NCI-H510A treated with DMSO at 0.1 percent for 48 hours (cell line): ENCODE results near the gene TMEM63A.
A peak's percentile ranks its signal among the peaks of the same experiment; 100 is the strongest.

Experiments used
- DNase-seq: peaks from one replicate; lab custom pipeline; 2025; lab: John Stamatoyannopoulos, UW

The TMEM63A gene

DNA sequence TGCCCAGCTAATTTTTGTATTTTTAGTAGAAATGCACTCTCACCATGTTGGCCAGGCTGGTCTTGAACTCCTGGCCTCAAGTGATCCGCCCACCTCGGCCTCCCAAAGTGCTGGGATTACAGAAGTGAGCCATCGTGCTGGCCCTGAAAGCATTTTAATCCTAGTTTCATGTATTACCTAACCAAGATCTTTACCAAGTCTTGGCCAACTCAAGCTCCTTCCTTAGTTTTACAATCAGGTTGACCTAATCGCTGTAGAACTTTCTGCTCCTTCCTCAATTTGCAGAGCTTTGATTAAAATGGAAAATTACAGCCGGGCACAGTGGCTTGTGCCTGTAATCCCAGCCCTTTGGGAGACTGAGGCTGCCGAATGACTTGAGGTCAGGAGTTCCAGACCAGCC, 3.2 kb upstream of the TMEM63A start:
- no peak for DNase-seq

GRCh38 chr1:225883616-225884265, 1.6 kb upstream of the TMEM63A start:
- DNase-seq, result no peak

- peak; percentile 18 for DNase-seq
These were observed 775 bp upstream of the TMEM63A start for GRCh38 chr1:225882694-225883615.

DNA sequence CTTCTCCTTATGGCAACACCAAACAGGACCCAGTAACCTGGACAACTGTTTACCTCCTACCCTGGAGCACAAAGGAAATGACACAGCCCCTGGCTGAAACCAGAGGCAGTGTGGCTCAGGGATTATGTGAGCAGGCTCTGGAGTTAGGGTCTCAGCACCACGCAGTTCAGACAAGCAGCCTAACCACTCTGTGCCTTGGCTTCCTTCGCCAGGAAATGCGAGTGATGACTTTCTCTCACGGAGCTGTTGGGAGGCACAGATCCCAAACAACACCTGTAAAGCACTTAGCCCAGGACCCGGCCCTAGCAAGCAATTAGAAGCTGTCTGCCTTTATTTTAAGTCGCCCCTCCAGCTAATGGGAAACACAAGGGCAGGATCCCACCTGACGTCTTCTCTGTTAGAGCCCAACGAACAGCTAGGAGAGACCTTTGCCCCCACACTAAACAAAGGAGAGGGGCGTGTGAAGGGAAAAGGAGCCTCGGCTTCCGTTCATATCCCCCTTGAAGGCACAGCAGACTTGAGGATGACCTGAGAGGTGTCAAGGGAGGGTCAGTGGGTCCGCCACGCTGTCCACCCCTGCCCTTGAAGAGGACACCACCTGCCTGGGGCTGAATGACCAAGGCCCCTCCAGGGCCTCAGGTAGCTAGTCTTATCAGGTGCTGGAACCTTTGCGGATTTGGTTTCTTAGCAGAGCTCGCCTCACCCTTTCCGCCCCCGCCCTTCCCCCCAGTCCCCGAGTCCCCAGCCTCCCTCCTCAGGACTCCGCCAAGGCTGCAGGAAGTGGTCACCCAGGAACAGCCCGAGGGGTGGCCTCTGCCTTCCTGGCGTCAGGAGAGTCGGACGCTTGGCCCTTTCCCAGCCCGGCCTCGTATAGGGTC, 860 bp downstream of the TMEM63A start:
- DNase-seq, result no peak

DNA sequence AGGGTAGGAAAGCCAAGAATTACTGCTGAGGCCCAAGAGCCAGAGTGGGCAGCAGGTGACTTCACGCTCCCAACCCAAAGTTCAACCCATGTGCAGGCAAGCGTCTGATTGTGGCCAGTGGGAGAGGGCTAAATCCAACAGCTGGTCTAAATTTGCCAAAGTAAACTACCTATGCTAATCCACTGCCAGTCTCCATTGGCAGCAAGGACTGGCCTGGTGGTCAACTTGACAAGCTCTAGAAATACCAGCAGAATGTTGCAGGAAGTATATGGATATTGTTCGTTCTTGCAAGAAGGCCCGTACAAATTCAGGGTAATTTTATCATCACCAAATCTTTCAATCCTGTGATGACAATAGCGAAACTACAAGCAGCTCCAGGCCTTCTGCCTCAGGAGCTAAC, 1.5 kb downstream of the TMEM63A start:
- DNase-seq, result no peak

- DNase-seq, result peak; percentile 43
These were observed 2.0 kb downstream of the TMEM63A start for GRCh38 chr1:225880222-225880588.

GRCh38 chr1:225879521-225880221, 2.5 kb downstream of the TMEM63A start:
- DNase-seq, result peak; percentile 84

DNA sequence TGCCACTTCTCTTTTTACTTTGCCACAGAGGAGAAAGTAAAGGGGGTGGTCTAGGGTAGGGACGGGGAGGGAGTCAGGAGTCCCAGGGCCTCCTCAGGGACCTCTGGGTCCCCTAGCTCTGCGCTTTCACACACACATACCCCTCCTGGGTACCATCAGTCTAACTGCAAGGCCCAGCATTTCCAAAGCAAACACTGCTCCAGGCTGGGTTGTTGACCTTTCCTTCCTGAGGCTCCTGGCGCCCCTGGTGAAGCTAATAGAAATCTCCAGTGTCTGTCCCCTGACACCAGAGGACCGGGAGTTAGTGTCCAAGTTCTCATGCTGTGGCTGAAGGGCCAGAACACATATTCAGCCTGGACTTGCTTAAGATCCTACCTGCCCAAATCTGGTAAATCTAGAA, 3.9 kb downstream of the TMEM63A start:
- peak; percentile 19 for DNase-seq

DNA sequence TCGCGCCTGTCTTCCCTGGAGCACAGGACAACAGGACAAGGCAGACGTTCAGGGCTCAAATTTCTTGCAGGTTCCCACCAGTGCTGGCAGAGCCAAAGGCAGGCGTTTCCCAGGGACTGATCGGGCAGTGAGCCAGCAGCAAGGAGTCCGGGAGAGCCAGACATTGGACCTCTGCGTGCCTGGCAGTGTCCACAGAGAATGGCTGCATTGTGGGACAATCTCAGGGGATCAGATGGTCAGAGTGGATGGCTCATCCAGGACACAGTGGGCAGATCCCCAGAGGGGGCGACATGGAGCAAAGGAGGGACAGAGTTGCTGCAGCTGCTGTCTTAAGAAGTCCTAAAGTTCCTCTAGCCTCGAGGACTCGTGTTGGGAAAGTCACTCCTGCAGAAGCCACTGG, 4.6 kb downstream of the TMEM63A start:
- no peak for DNase-seq

- DNase-seq, result no peak
These were observed 5.2 kb downstream of the TMEM63A start for GRCh38 chr1:225876900-225877510.

DNA sequence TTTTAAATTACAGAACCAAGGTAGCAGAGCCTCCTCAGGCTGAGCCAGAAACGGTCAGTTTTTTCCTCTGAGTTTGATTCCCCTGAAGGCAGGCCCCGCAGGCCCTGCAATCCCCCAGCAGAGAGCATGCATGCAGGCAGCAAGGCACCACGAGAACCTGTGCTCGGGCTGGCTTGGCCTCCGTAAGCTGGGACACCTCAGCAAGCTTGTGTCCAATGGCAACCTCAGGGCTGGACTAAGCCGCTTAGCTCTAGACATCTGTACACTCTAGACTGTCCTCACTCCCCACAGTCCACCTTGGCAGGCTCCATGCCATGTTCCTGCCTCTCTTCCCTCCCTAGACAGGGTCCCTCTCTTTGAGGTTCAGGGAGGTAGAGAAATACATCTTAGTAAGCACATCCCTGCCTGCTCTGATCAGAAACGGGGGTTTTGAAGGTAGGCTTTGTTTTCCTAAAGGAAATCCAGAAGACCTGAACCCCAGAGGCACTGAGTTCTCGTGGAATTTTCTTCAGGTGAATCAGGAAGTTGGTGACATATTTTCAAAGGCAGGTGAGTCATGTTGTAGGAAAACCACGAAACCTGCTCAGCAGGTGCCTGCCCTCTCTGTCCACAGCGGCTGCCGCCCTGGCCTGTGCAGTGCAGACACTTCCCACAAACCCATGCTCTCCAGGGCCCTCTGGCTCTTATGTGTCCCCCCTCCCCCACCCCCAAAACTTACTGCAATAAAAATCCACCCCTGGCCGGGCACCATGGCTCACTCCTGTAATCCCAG, 7.0 kb downstream of the TMEM63A start:
- peak; percentile 38 for DNase-seq

GRCh38 chr1:225874431-225874830, 7.7 kb downstream of the TMEM63A start:
- DNase-seq, result no peak

DNA sequence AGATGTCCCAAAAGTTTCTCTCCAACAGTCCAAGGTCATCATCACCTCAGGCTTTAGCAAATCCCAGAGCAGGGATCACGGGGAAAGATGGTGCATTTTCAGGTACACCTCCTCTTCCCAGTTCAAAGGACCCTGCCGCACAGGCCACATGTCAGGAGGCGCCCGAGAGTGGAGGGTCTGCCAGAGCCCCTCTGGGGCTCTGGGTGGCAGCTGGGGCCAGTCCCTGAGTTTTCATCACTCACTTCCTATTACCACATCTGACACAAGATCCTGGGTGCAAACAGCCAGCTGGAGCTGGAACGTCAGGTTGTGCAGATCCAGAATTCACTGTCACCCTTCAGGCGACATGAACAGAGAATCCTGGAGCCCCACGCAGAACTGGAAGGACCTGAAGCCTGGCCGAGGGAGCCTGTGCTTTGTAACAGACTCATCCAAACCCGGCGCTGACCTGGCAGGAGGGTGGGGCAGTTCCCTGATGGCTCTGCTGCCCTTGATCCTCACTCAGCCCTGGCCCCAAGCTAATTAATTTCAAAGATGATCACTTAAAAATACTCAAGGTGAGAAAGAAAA, 8.8 kb downstream of the TMEM63A start:
- DNase-seq, result no peak

DNA sequence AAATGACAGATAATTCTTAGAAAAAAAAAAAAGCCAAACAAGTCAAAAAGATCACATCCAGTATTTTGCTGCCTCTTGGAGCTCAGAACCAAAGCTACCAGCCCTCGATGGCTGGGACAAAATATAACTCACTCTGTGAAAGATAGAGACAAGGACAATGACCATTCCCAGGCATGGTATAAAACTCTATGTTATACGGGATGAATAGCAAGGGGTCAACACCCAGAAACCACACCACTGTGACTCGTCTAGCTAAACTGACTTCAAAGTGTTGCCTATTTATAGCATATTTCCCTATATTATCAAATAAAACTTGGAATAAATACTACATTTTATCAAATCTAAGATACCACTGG, 10.1 kb downstream of the TMEM63A start:
- no peak for DNase-seq

DNA sequence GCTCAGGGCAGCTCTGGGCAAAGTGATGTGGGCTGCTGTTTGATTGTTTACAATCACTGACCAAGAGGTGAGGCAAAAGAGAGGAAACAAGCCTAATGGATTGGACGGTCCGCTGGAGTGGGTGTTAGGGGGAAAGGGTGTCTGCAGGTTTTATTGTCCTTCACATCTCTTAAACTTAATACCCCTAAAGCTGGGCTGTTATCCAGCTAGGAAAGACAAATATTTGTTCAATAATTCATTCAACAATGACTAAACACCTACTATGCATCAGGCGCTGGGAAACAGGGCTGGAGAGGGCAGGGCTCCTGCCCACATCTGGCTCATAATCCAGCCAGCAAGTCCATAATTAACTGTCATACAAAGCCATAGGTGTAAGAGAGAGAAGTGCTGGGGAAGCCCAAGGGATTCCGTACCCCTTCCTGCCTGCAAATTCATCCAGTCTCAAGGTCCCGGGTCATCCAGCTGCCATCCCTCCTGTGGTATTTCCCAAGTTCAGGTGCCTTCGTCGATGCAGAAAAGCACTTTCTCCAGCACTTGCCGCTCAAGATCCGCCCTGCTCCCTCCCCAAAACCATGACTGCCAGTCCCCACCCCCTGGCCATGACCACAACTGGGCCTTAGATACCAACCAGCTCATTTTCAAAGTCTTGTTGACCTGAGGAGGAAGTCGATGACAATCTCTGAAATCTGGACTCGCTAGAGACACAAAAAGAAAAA, 10.7 kb downstream of the TMEM63A start:
- DNase-seq, result peak; percentile 85

- DNase-seq, result peak; percentile 80
These were observed 11.3 kb downstream of the TMEM63A start for GRCh38 chr1:225870911-225871310.

DNA sequence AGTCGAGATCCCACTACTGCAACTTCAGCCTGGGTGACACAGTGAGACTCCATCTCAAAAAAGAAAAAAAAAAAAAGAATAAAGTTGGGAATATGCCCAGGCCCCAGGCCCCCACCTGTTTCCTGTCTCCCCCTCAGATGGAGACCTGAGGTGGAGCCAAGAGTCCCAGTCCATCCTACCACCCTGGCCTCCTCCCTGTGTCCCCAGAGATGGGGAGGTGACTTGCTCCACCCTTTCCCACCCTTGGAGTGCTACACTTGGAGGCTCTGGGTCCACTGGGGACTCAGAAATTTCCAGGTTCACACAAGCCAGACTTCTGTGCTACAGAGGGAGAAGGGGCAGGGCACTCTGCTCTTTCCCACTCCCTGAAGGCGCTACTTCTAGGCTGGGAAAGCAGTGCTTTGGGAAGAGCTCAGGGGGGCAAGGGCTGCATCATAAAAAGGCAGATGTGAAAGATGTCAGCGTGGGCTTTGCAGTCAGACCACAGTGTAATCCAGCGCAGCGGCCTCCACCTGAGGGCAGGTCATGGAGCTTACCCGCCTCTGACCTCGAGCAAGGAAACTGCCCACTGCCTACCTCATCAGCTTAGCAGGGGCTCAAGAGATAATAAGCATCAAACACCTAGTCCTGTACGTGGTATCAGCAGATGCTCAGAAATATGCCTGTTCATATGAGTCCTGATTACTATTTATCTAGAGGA, 13.4 kb downstream of the TMEM63A start:
- no peak for DNase-seq

DNA sequence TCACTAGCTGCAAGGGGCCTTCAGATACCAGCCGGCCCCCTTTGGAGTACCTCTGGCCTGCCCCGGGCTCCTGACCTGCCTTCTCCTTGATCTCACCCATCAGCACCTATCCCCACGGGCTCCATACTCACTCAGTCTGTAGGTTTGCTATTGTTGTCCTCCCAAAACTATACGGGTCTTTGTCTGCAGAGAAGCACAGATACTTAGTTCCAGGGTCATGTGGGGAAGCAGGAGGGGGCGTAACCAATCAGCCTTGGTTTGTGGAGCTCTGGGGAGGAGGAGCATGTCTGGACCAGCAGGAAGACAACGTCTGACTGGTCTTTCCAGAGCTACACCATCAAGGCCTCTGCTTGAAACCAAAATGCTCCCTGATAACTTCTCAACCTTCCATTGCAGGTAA, 15.2 kb downstream of the TMEM63A start:
- DNase-seq, result peak; percentile 31
